ENCODE measurements around the gene TSKU. TPM values are rescaled to one million over a fixed set of nuclear protein-coding genes. Genes with fewer than 3 reads are reported as not detected.
"Not testable (repeated sequence)": the region's sequence is repeated elsewhere in the genome, so short reads cannot be mapped to it uniquely, and the experiment has no call there.

Gene TSKU
- total RNA-seq, 1 donor from 2014 or later: 57.9 TPM

DNA sequence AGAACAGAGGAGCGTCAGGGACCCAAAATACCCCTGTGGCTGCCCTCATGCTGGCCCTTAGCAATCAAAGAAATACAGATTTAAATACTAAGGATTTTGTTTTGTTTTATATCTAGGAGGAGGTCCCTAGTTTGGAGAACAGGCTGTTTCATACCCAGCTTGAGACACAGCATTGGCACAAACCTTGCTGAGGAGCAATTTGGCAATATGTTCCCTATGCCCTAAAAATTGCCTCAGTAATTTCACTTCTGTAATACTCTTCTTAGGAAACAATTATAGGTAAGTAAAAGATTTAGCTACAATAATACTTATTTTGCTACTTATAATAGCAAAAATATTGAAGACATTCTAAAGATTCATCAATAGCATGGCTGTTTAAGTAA is 37.0 kb downstream of the TSKU start:
- no peak for DNase-seq (ENCODE audit: low read depth)
- peaks cover 18% of the 10 kb centered on the region for H3K9me3 Mint-ChIP-seq (ENCODE audit: unreplicated experiment)
- Histone ChIP-seq H3K79me2 (ENCODE audit: insufficient read depth, low read length) (no peaks in the 10 kb centered on the region), H3K27ac (ENCODE audit: low read depth, low read length) (no peak overlapping the region), H3K9me3 (ENCODE audit: insufficient read depth, low read depth, low read length) (peaks cover 3% of the 10 kb centered on the region), H2AFZ (ENCODE audit: low read depth, low read length) (no peak overlapping the region), H3K4me3 (ENCODE audit: insufficient read depth, low read depth, low read length) (no peak overlapping the region), H4K20me1 (ENCODE audit: insufficient read depth, low read length) (no peaks in the 10 kb centered on the region), H3K36me3 (ENCODE audit: insufficient read depth, low read length) (no peaks in the 10 kb centered on the region), H3K9ac (ENCODE audit: low read length) (no peak overlapping the region), H3K4me1 (ENCODE audit: insufficient read depth, low read length) (peaks cover 16% of the 10 kb centered on the region), H3K4me2 (ENCODE audit: low read length) (no peak overlapping the region), H3K27me3 (ENCODE audit: insufficient read depth, low read length) (no peaks in the 10 kb centered on the region)
- H3K27me3 Mint-ChIP-seq (ENCODE audit: low read depth, unreplicated experiment): no peaks in the 10 kb centered on the region
- H3K27ac Mint-ChIP-seq (ENCODE audit: unreplicated experiment): no peak overlapping the region
- no peak for TF ChIP-seq EZH2 (IDR thresholded peaks at IDR 0.05; ENCODE audit: insufficient read depth, low read length)
- TF ChIP-seq, protein P1, sequence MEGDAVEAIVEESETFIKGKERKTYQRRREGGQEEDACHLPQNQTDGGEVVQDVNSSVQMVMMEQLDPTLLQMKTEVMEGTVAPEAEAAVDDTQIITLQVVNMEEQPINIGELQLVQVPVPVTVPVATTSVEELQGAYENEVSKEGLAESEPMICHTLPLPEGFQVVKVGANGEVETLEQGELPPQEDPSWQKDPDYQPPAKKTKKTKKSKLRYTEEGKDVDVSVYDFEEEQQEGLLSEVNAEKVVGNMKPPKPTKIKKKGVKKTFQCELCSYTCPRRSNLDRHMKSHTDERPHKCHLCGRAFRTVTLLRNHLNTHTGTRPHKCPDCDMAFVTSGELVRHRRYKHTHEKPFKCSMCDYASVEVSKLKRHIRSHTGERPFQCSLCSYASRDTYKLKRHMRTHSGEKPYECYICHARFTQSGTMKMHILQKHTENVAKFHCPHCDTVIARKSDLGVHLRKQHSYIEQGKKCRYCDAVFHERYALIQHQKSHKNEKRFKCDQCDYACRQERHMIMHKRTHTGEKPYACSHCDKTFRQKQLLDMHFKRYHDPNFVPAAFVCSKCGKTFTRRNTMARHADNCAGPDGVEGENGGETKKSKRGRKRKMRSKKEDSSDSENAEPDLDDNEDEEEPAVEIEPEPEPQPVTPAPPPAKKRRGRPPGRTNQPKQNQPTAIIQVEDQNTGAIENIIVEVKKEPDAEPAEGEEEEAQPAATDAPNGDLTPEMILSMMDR (IDR thresholded peaks at IDR 0.05; ENCODE audit: insufficient read depth, low read depth, low read length): no peak
- H3K36me3 Mint-ChIP-seq (ENCODE audit: low read depth, unreplicated experiment): peaks cover 2% of the 10 kb centered on the region
- no peak for FAIRE-seq
- peaks cover 13% of the 10 kb centered on the region for H3K4me1 Mint-ChIP-seq (ENCODE audit: low read depth, unreplicated experiment)
- H3K4me3 Mint-ChIP-seq (ENCODE audit: unreplicated experiment): no peak overlapping the region

DNA sequence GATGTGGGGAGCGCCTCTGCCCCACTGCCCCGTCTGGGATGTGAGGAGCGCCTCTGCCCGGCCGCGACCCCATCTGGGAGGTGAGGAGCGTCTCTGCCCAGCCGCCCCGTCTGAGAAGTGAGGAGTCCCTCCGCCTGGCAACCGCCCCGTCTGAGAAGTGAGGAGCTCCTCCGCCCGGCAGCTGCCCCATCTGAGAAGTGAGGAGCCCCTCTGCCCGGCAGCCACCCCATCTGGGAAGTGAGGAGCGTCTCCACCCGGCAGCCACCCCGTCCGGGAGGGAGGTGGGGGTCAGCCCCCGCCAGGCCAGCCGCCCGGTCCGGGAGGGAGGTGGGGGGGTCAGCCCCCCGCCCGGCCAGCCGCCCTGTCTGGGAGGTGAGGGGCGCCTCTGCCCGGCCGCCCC is 38.2 kb downstream of the TSKU start:
- not testable (repeated sequence) for H3K4me2 ChIP-seq (ENCODE audit: low read length); H3K27me3 Mint-ChIP-seq (ENCODE audit: low read depth, unreplicated experiment); H3K4me3 ChIP-seq (ENCODE audit: insufficient read depth, low read depth, low read length); H3K4me3 Mint-ChIP-seq (ENCODE audit: unreplicated experiment); FAIRE-seq; H3K27ac ChIP-seq (ENCODE audit: low read depth, low read length); DNase-seq (ENCODE audit: low read depth); H3K79me2 ChIP-seq (ENCODE audit: insufficient read depth, low read length); H3K27ac Mint-ChIP-seq (ENCODE audit: unreplicated experiment); H2AFZ ChIP-seq (ENCODE audit: low read depth, low read length); H4K20me1 ChIP-seq (ENCODE audit: insufficient read depth, low read length); H3K27me3 ChIP-seq (ENCODE audit: insufficient read depth, low read length); H3K9me3 Mint-ChIP-seq (ENCODE audit: unreplicated experiment); H3K36me3 ChIP-seq (ENCODE audit: insufficient read depth, low read length); H3K36me3 Mint-ChIP-seq (ENCODE audit: low read depth, unreplicated experiment); H3K9ac ChIP-seq (ENCODE audit: low read length); H3K9me3 ChIP-seq (ENCODE audit: insufficient read depth, low read depth, low read length)
- H3K4me1 ChIP-seq (ENCODE audit: insufficient read depth, low read length): peaks cover 21% of the 10 kb centered on the region
- peaks cover 17% of the 10 kb centered on the region for H3K4me1 Mint-ChIP-seq (ENCODE audit: low read depth, unreplicated experiment)

DNA sequence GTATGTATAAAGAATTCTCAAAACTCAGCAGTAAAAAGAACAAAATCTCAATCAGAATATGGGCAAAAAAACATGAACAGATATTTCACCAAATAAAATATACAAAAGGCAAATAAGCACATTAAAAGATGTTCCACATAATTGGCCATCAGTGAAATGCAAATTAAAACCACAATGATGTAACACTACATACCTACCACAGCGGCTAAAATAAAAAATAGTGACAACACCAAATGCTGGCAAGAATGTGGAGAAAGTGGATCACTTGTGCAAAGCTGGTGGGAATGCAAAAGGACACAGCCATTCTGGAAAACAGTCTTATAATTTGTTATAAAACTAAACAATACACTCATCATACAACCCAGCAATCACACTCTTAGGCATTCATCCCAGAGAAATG is 39.2 kb downstream of the TSKU start:
- H3K4me3 Mint-ChIP-seq (ENCODE audit: unreplicated experiment): no peak overlapping the region
- H3K27ac ChIP-seq (ENCODE audit: low read depth, low read length): no peak overlapping the region
- no peak overlapping the region for H3K27ac Mint-ChIP-seq (ENCODE audit: unreplicated experiment)
- no peaks in the 10 kb centered on the region for H3K27me3 Mint-ChIP-seq (ENCODE audit: low read depth, unreplicated experiment)
- H3K36me3 Mint-ChIP-seq (ENCODE audit: low read depth, unreplicated experiment): no peaks in the 10 kb centered on the region
- H3K4me1 ChIP-seq (ENCODE audit: insufficient read depth, low read length): peaks cover 21% of the 10 kb centered on the region
- H3K4me2 ChIP-seq (ENCODE audit: low read length): no peak overlapping the region
- FAIRE-seq: peak; percentile 41
- H2AFZ ChIP-seq (ENCODE audit: low read depth, low read length): no peak overlapping the region
- no peak overlapping the region for H3K4me3 ChIP-seq (ENCODE audit: insufficient read depth, low read depth, low read length)
- TF ChIP-seq EZH2 (IDR thresholded peaks at IDR 0.05; ENCODE audit: insufficient read depth, low read length): no peak
- TF ChIP-seq, protein P1 (IDR thresholded peaks at IDR 0.05; ENCODE audit: insufficient read depth, low read depth, low read length): no peak
- H3K79me2 ChIP-seq (ENCODE audit: insufficient read depth, low read length): no peaks in the 10 kb centered on the region
- peaks cover 6% of the 10 kb centered on the region for H3K9me3 Mint-ChIP-seq (ENCODE audit: unreplicated experiment)
- no peaks in the 10 kb centered on the region for H3K36me3 ChIP-seq (ENCODE audit: insufficient read depth, low read length)
- H3K27me3 ChIP-seq (ENCODE audit: insufficient read depth, low read length): no peaks in the 10 kb centered on the region
- DNase-seq (ENCODE audit: low read depth): no peak
- no peaks in the 10 kb centered on the region for H3K9me3 ChIP-seq (ENCODE audit: insufficient read depth, low read depth, low read length)
- H3K9ac ChIP-seq (ENCODE audit: low read length): no peak overlapping the region
- peaks cover 17% of the 10 kb centered on the region for H3K4me1 Mint-ChIP-seq (ENCODE audit: low read depth, unreplicated experiment)
- no peaks in the 10 kb centered on the region for H4K20me1 ChIP-seq (ENCODE audit: insufficient read depth, low read length)
